RKO (cell line): ENCODE results near the gene SDK1.

Source experiments
- DNase-seq: peaks from one replicate; pipeline ENCODE4 v3.0.0-alpha.2; 2016; ENCODE audit warnings: low spot score

The SDK1 gene

GRCh38 chr7:4139656-4140625, 838.9 kb downstream of the SDK1 start:
- no peak for DNase-seq

GRCh38 chr7:4140933-4141332, 839.9 kb downstream of the SDK1 start:
- DNase-seq, result no peak

- no peak for DNase-seq
These were observed 842.0 kb downstream of the SDK1 start for GRCh38 chr7:4143006-4143405.

- no peak for DNase-seq
These were observed 842.6 kb downstream of the SDK1 start for GRCh38 chr7:4143511-4144171.

- no peak for DNase-seq
These were observed 843.2 kb downstream of the SDK1 start for GRCh38 chr7:4144172-4144701.

GRCh38 chr7:4144811-4145510, 843.9 kb downstream of the SDK1 start:
- no peak for DNase-seq

- DNase-seq, result no peak
These were observed 844.5 kb downstream of the SDK1 start for GRCh38 chr7:4145576-4145975.

- DNase-seq, result no peak
These were observed 847.0 kb downstream of the SDK1 start for GRCh38 chr7:4147926-4148620.

- no peak for DNase-seq
These were observed 848.2 kb downstream of the SDK1 start for GRCh38 chr7:4149236-4149635.

GRCh38 chr7:4149645-4150044, 848.6 kb downstream of the SDK1 start:
- DNase-seq, result no peak

GRCh38 chr7:4150731-4151130, 849.7 kb downstream of the SDK1 start:
- DNase-seq, result no peak

- DNase-seq, result no peak
These were observed 850.5 kb downstream of the SDK1 start for GRCh38 chr7:4151524-4151923.

- DNase-seq, result no peak
These were observed 851.0 kb downstream of the SDK1 start for GRCh38 chr7:4151926-4152549.

- DNase-seq, result no peak
These were observed 854.0 kb downstream of the SDK1 start for GRCh38 chr7:4154882-4155535.

GRCh38 chr7:4156190-4156589, 855.1 kb downstream of the SDK1 start:
- DNase-seq, result no peak

- DNase-seq, result no peak
These were observed 856.6 kb downstream of the SDK1 start for GRCh38 chr7:4157651-4158050.

GRCh38 chr7:4158441-4159153, 857.5 kb downstream of the SDK1 start:
- DNase-seq, result no peak

GRCh38 chr7:4159154-4159501, 858.1 kb downstream of the SDK1 start:
- DNase-seq, result no peak

GRCh38 chr7:4159761-4160554, 858.9 kb downstream of the SDK1 start:
- no peak for DNase-seq
